ENCODE measurements around the gene ARHGAP40.

Gene ARHGAP40

GRCh38 chr20:38579219-38579910 lies 22.2 kb upstream of the ARHGAP40 start:
- Histone ChIP-seq H3K4me3 (ENCODE audit: low read length) (no peak overlapping the region), H3K36me3 (ENCODE audit: control insufficient read depth, insufficient read depth, low read length) (peaks cover 7% of the 10 kb centered on the region), H3K9ac (ENCODE audit: low read length) (no peak overlapping the region), H3K4me1 (ENCODE audit: control insufficient read depth, insufficient read depth, low read length) (no peaks in the 10 kb centered on the region), H3K27me3 (ENCODE audit: control insufficient read depth, insufficient read depth, low read length) (no peaks in the 10 kb centered on the region), H3K27ac (ENCODE audit: low read depth, low read length) (no peak overlapping the region)

GRCh38 chr20:38579921-38580320 lies 21.7 kb upstream of the ARHGAP40 start:
- H3K9ac ChIP-seq (ENCODE audit: low read length), result no peak overlapping the region
- no peaks in the 10 kb centered on the region for H3K27me3 ChIP-seq (ENCODE audit: control insufficient read depth, insufficient read depth, low read length)
- no peaks in the 10 kb centered on the region for H3K4me1 ChIP-seq (ENCODE audit: control insufficient read depth, insufficient read depth, low read length)
- H3K27ac ChIP-seq (ENCODE audit: low read depth, low read length), result no peak overlapping the region
- H3K4me3 ChIP-seq (ENCODE audit: low read length), result no peak overlapping the region
- H3K36me3 ChIP-seq (ENCODE audit: control insufficient read depth, insufficient read depth, low read length), result peaks cover 3% of the 10 kb centered on the region

DNA sequence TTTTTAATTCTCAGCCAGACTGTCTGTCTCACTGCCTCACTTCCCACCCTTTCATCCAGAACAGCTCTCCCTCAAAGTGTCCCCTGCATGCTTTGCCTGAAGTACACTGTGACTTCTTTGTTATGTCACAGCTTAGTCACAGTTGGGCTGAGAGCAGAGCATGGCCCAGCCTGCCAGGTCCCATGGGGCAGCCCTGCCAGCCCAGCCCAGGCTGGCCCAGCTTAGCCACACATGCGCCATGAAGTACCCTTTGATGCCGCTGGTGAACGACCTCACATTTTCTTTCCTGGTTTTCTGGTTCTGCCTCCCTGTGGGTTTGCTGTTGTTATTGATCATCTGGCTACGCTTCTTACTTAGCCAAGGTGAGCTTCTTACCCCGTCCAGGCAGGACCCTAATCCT lies 20.6 kb upstream of the ARHGAP40 start, which contains the start of gene ADIG:
ADIG (plus strand) TSS at position 185 of the 400 bp plus-strand sequence; CDS start at position 239, 54 bp downstream.
- Histone ChIP-seq H3K4me3 (ENCODE audit: low read length) (no peak within 1 kb of the TSS), H3K36me3 (ENCODE audit: control insufficient read depth, insufficient read depth, low read length) (no peaks in the 10 kb centered on the region), H3K9ac (ENCODE audit: low read length) (no peak within 1 kb of the TSS), H3K27ac (ENCODE audit: low read depth, low read length) (no peak within 1 kb of the TSS), H3K4me1 (ENCODE audit: control insufficient read depth, insufficient read depth, low read length) (no peaks in the 10 kb centered on the region), H3K27me3 (ENCODE audit: control insufficient read depth, insufficient read depth, low read length) (peaks cover 3% of the 10 kb centered on the region)

DNA sequence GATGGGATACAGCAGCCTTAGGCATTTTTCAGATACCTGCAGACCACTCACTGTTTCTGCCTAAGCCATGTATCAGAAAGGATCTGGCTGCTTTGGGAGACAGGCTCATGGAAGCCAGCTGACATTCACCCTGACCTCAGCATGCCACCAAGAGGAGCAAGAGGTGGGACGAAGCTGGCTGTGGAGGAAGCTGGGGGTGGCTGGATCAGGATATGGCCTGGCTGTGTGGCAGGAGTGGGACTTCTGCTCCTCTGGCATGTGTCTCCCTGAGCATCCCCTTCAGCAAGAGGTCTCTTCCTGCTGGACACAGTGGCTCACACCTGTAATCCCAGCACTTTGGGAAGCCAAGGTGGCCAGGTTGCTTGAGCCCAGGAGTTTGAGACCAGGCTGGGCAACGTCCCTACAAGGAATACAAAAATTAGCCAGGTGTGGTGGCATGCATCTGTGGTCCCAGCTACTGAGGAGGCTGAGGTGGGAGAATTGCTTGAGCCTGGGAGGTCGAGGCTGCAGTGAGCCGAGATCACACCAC lies 19.7 kb upstream of the ARHGAP40 start:
- Histone ChIP-seq H3K36me3 (ENCODE audit: control insufficient read depth, insufficient read depth, low read length) (no peaks in the 10 kb centered on the region), H3K27ac (ENCODE audit: low read depth, low read length) (no peak overlapping the region), H3K4me1 (ENCODE audit: control insufficient read depth, insufficient read depth, low read length) (no peaks in the 10 kb centered on the region), H3K4me3 (ENCODE audit: low read length) (no peak overlapping the region), H3K27me3 (ENCODE audit: control insufficient read depth, insufficient read depth, low read length) (peaks cover 3% of the 10 kb centered on the region), H3K9ac (ENCODE audit: low read length) (no peak overlapping the region)

DNA sequence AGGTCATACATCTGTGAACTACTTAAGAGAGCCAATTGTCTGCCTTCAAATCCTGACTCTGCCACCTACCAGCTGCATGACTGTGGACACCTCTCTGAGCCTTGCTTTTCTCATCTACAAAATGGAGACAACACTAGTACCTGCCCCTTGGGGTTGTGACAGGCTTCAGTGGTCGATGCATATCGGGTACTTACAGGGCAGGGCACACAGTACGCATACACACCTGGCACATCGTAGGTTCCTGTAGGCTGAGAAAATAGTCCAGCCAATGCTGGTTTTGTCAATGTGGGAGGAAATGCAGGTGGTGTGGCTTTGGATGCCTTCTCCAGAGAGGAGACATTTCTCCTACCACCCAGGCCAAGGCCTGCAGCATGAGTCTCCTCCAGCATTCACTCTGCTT lies 18.3 kb upstream of the ARHGAP40 start:
- Histone ChIP-seq H3K4me1 (ENCODE audit: control insufficient read depth, insufficient read depth, low read length) (no peaks in the 10 kb centered on the region), H3K27ac (ENCODE audit: low read depth, low read length) (no peak overlapping the region), H3K4me3 (ENCODE audit: low read length) (no peak overlapping the region), H3K9ac (ENCODE audit: low read length) (no peak overlapping the region), H3K36me3 (ENCODE audit: control insufficient read depth, insufficient read depth, low read length) (no peaks in the 10 kb centered on the region), H3K27me3 (ENCODE audit: control insufficient read depth, insufficient read depth, low read length) (peaks cover 3% of the 10 kb centered on the region)

DNA sequence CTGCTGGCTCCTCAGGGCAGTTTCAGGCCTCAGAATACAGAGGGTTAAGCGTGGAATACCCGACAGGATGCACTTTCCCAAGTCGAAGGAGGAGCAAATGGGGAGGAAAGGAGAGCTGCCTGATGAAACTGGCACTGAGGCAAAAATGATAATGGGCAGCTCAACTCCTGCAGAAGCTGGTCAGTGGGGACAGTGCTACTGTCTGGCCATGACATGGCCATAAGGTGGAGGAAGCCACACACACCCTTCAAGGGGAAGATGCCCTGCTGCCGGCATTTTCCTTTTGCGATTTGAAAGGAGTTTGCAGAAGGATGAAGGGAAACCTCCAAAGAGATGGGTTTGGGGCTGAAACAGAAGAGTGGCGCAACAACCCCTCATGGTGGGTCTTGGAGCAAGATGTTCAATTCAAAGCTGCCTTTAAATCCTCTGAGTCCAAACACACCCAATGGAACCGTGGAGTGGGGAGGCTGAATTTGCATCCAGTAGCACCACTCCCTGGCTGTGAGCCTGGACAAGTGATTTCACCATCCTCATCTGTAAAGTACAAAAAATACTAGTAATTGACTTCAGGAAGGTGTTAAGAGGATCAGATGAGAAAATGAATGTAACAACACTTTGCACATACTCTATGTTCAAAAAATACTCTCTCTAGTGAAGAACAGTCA lies 17.4 kb upstream of the ARHGAP40 start:
- H3K9ac ChIP-seq (ENCODE audit: low read length), result no peak overlapping the region
- no peaks in the 10 kb centered on the region for H3K4me1 ChIP-seq (ENCODE audit: control insufficient read depth, insufficient read depth, low read length)
- H3K36me3 ChIP-seq (ENCODE audit: control insufficient read depth, insufficient read depth, low read length), result no peaks in the 10 kb centered on the region
- no peak overlapping the region for H3K4me3 ChIP-seq (ENCODE audit: low read length)
- H3K27ac ChIP-seq (ENCODE audit: low read depth, low read length), result no peak overlapping the region
- peaks cover 3% of the 10 kb centered on the region for H3K27me3 ChIP-seq (ENCODE audit: control insufficient read depth, insufficient read depth, low read length)

DNA sequence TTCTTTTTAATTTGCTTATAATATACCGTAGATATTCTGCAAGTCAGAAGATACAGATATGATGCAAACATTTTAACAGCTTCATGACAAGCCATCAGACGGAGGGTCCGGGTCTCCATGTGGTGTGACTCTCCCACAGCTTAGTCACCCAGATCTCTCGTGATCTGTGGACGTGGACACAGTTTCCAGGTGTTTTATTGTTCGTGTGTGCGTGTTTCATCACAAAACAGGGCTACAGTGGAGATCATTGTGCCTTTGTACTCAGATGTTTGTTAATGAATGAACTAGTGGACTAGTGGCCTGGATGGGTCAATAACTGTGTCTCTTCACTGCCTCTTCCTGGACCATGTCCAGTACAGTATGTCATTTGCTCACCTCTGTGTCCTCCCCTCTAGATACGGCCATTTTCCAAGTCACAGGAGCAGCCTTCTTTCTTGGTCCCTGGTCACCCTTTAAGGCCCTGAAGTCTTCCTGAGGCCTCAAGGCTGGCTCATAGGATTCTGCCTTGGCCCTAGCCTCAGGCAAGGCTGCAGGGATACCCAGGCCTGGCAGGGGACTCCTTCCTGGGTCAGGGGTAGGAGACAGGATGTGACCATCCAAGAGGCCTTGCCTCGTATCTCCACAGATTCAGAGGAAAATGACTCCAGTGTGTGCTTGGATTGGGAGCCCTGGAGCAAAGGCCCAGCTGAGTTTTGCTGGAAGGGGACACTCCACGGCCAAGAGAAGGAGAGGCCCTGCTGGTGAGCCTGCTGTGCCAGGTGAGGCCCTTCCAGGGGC lies 16.0 kb upstream of the ARHGAP40 start:
- Histone ChIP-seq H3K4me3 (ENCODE audit: low read length) (no peak overlapping the region), H3K36me3 (ENCODE audit: control insufficient read depth, insufficient read depth, low read length) (no peaks in the 10 kb centered on the region), H3K27ac (ENCODE audit: low read depth, low read length) (no peak overlapping the region), H3K27me3 (ENCODE audit: control insufficient read depth, insufficient read depth, low read length) (peaks cover 3% of the 10 kb centered on the region), H3K4me1 (ENCODE audit: control insufficient read depth, insufficient read depth, low read length) (no peaks in the 10 kb centered on the region), H3K9ac (ENCODE audit: low read length) (no peak overlapping the region)

- Histone ChIP-seq H3K4me1 (ENCODE audit: control insufficient read depth, insufficient read depth, low read length) (no peaks in the 10 kb centered on the region), H3K36me3 (ENCODE audit: control insufficient read depth, insufficient read depth, low read length) (no peaks in the 10 kb centered on the region), H3K4me3 (ENCODE audit: low read length) (no peak overlapping the region), H3K27ac (ENCODE audit: low read depth, low read length) (no peak overlapping the region), H3K27me3 (ENCODE audit: control insufficient read depth, insufficient read depth, low read length) (peaks cover 3% of the 10 kb centered on the region), H3K9ac (ENCODE audit: low read length) (no peak overlapping the region)
These were observed 15.5 kb upstream of the ARHGAP40 start for GRCh38 chr20:38586181-38586525.

GRCh38 chr20:38588303-38588702 lies 13.3 kb upstream of the ARHGAP40 start:
- Histone ChIP-seq H3K9ac (ENCODE audit: low read length) (no peak overlapping the region), H3K4me3 (ENCODE audit: low read length) (no peak overlapping the region), H3K36me3 (ENCODE audit: control insufficient read depth, insufficient read depth, low read length) (no peaks in the 10 kb centered on the region), H3K4me1 (ENCODE audit: control insufficient read depth, insufficient read depth, low read length) (no peaks in the 10 kb centered on the region), H3K27me3 (ENCODE audit: control insufficient read depth, insufficient read depth, low read length) (peaks cover 3% of the 10 kb centered on the region), H3K27ac (ENCODE audit: low read depth, low read length) (no peak overlapping the region)

- H3K4me1 ChIP-seq (ENCODE audit: control insufficient read depth, insufficient read depth, low read length), result no peaks in the 10 kb centered on the region
- peaks cover 3% of the 10 kb centered on the region for H3K27me3 ChIP-seq (ENCODE audit: control insufficient read depth, insufficient read depth, low read length)
- no peak overlapping the region for H3K27ac ChIP-seq (ENCODE audit: low read depth, low read length)
- H3K9ac ChIP-seq (ENCODE audit: low read length), result no peak overlapping the region
- H3K4me3 ChIP-seq (ENCODE audit: low read length), result no peak overlapping the region
- no peaks in the 10 kb centered on the region for H3K36me3 ChIP-seq (ENCODE audit: control insufficient read depth, insufficient read depth, low read length)
These were observed 12.3 kb upstream of the ARHGAP40 start for GRCh38 chr20:38589351-38589750.

GRCh38 chr20:38589967-38590675 lies 11.5 kb upstream of the ARHGAP40 start:
- H3K36me3 ChIP-seq (ENCODE audit: control insufficient read depth, insufficient read depth, low read length), result no peaks in the 10 kb centered on the region
- H3K4me1 ChIP-seq (ENCODE audit: control insufficient read depth, insufficient read depth, low read length), result no peaks in the 10 kb centered on the region
- no peak overlapping the region for H3K9ac ChIP-seq (ENCODE audit: low read length)
- peaks cover 3% of the 10 kb centered on the region for H3K27me3 ChIP-seq (ENCODE audit: control insufficient read depth, insufficient read depth, low read length)
- H3K27ac ChIP-seq (ENCODE audit: low read depth, low read length), result no peak overlapping the region
- no peak overlapping the region for H3K4me3 ChIP-seq (ENCODE audit: low read length)

Measured in rectal smooth muscle tissue (tissue), 1 donor.